ENCODE results near the gene FAM234B. TPM values are rescaled to one million over a fixed set of nuclear protein-coding genes. Genes with fewer than 3 reads are reported as not detected.

FAM234B gene
- total RNA-seq, 1 experiment from 2014 or later, result 20.8 TPM

- Histone ChIP-seq H3K23ac (ENCODE audit: insufficient read length, low read depth, low read length) (no peak overlapping the region), H3K4me1 (ENCODE audit: insufficient read depth, low read length) (peaks cover 9% of the 10 kb centered on the region; the same call in 1 of the 2 replicates), H3K4me2 (ENCODE audit: insufficient read depth, insufficient read length, low read length) (no peak overlapping the region), H3K4ac (ENCODE audit: low read depth, low read length) (no peak overlapping the region), H4K91ac (ENCODE audit: insufficient read length, low read depth, low read length) (no peak overlapping the region), H3K79me2 (ENCODE audit: insufficient read depth, low read length) (no peaks in the 10 kb centered on the region), H3K56ac (ENCODE audit: insufficient read length, low read depth, low read length) (no peak overlapping the region), H2BK120ac (ENCODE audit: low read depth, low read length, poor library complexity, severe bottlenecking) (no peak overlapping the region), H3K27ac (ENCODE audit: insufficient read length, low read depth, low read length) (no peak overlapping the region), H2BK5ac (ENCODE audit: insufficient read length, low read length) (no peak overlapping the region), H3K9ac (ENCODE audit: extremely low read depth, insufficient read length, low read length) (no peak overlapping the region), H2BK12ac (ENCODE audit: insufficient read length, low read depth, low read length) (no peak overlapping the region), H2BK20ac (ENCODE audit: low read depth, low read length, poor library complexity, severe bottlenecking) (no peak overlapping the region), H3K9me3 (ENCODE audit: control insufficient read depth, low read depth, low read length) (no peaks in the 10 kb centered on the region), H4K8ac (replicated peaks; ENCODE audit: insufficient read length, low read depth, low read length) (no peak overlapping the region), H3K79me1 (ENCODE audit: insufficient read depth, low read depth, low read length, poor library complexity, severe bottlenecking) (no peaks in the 10 kb centered on the region), H3T11ph (ENCODE audit: low read length) (no peak overlapping the region), H4K20me1 (ENCODE audit: control insufficient read depth, insufficient read depth, insufficient read length) (no peaks in the 10 kb centered on the region), H2AFZ (ENCODE audit: low read length) (peak overlapping the region; percentile 94), H3K14ac (ENCODE audit: insufficient read depth, low read length) (no peak overlapping the region), H3K27me3 (ENCODE audit: insufficient read depth, low read length) (no peaks in the 10 kb centered on the region), H3K18ac (ENCODE audit: insufficient read length, low read depth, low read length) (no peak overlapping the region), H2AK5ac (ENCODE audit: insufficient read length, low read length) (no peak overlapping the region), H2BK15ac (ENCODE audit: low read depth, low read length) (no peak overlapping the region), H4K5ac (ENCODE audit: insufficient read length, low read depth, low read length) (no peak overlapping the region), H3K23me2 (ENCODE audit: insufficient read length, low read depth, low read length, poor library complexity, severe bottlenecking) (peaks cover 11% of the 10 kb centered on the region)
- Mint-ChIP-seq H3K4me3 (no peak overlapping the region), H3K4me1 (peaks cover 35 to 39% of the 10 kb centered on the region in 2 experiments), H3K27me3 (ENCODE audit: low read depth) (peaks cover 6% of the 10 kb centered on the region), H3K27ac (peak overlapping the region in 2 of 3 experiments; percentile 60 to 79; a peak in 3 of 7 replicates), H3K36me3 (ENCODE audit: insufficient read depth in 1 of 3, low read depth in 3 of 3) (no peaks in the 10 kb centered on the region), H3K9me3 (no peaks in the 10 kb centered on the region)
- DNase-seq, result no peak
- WGBS (ENCODE audit: extremely low coverage, insufficient read length, low lambda C conversion rate), result no CpG with 5 or more reads among the region's 9 CpGs
- TF ChIP-seq, protein P1, sequence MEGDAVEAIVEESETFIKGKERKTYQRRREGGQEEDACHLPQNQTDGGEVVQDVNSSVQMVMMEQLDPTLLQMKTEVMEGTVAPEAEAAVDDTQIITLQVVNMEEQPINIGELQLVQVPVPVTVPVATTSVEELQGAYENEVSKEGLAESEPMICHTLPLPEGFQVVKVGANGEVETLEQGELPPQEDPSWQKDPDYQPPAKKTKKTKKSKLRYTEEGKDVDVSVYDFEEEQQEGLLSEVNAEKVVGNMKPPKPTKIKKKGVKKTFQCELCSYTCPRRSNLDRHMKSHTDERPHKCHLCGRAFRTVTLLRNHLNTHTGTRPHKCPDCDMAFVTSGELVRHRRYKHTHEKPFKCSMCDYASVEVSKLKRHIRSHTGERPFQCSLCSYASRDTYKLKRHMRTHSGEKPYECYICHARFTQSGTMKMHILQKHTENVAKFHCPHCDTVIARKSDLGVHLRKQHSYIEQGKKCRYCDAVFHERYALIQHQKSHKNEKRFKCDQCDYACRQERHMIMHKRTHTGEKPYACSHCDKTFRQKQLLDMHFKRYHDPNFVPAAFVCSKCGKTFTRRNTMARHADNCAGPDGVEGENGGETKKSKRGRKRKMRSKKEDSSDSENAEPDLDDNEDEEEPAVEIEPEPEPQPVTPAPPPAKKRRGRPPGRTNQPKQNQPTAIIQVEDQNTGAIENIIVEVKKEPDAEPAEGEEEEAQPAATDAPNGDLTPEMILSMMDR (conservative IDR thresholded peaks at IDR 0.05), result no peak
These were observed 53.4 kb downstream of the FAM234B start for GRCh38 chr12:13097491-13098011.
